DMS53 treated with DMSO at 0.1 percent for 48 hours (cell line): ENCODE data around the gene RFPL1.
"Not testable (repeated sequence)": the region's sequence is repeated elsewhere in the genome, so short reads cannot be mapped to it uniquely, and the experiment has no call there.

Source experiments
- DNase-seq: peaks from one replicate; lab custom pipeline; 2025; ENCODE audit not compliant: unreplicated experiment; lab: John Stamatoyannopoulos, UW

RFPL1 gene

DNA sequence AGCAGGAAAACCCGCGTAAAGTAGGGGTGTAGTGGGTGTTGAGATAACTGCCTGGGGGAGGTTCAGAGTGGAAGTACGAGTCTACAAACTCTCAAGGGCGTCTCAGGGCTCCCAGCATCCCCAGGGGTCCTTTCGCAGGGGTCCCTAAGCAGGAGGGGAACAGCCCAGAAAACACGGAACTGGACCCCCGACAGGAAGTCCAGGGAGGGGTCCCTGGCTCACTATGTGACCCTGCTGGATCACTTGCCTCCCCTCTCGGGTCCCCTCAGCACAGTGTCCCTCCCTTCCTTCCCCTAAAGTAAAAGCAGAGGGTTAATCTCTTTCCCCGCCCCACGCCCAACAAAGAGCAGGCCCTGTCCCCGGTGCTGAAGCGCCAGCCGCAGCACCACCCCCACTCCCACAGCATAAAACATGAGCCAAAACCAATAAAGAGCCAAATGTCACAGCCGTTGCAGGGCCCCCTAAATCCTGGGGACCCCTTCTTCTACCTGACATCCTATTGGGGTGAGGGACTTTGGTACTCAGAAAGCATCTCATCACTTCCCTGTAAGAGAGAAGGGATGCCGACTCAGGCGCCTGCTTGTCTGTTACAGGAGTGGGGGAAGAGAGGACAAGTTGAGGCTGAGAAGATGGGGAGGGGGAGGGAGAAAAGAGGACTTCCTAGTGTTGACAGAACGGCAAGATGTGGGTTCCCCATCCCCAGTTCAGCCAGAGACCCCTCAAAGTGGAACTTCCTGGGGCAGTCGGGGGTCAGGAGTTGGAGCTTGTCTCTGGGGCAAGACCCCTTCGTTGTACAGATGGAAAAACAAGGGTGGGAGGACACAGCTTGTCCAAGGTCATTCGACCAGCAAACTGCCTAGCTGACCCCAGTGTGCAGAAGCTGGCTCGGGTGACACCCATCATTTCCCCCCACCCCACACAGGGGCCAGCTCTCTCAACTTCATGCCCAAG is 40.2 kb downstream of the RFPL1 start:
- no peak for DNase-seq

GRCh38 chr22:29479417-29480261 is 41.3 kb downstream of the RFPL1 start, which contains the start of gene NEFH:
Gene NEFH (plus strand): TSS chr22:29480218. CDS start chr22:29480263, 45 bp downstream.
- no peak for DNase-seq

- no peak for DNase-seq
These were observed 41.8 kb downstream of the RFPL1 start for GRCh38 chr22:29480262-29480511.

DNA sequence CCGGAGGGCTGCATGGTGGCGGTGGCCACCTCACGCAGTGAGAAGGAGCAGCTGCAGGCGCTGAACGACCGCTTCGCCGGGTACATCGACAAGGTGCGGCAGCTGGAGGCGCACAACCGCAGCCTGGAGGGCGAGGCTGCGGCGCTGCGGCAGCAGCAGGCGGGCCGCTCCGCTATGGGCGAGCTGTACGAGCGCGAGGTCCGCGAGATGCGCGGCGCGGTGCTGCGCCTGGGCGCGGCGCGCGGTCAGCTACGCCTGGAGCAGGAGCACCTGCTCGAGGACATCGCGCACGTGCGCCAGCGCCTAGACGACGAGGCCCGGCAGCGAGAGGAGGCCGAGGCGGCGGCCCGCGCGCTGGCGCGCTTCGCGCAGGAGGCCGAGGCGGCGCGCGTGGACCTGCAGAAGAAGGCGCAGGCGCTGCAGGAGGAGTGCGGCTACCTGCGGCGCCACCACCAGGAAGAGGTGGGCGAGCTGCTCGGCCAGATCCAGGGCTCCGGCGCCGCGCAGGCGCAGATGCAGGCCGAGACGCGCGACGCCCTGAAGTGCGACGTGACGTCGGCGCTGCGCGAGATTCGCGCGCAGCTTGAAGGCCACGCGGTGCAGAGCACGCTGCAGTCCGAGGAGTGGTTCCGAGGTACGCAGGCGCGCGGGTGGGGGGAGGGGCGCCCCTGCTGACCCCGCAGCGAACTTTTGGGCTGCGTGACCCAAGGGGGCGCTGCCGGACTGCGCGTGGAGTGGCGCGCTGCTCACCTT is 42.3 kb downstream of the RFPL1 start:
- DNase-seq, result no peak

GRCh38 chr22:29481265-29482000 is 43.0 kb downstream of the RFPL1 start:
- no peak for DNase-seq

- DNase-seq, result no peak
These were observed 43.9 kb downstream of the RFPL1 start for GRCh38 chr22:29482253-29482652.

- DNase-seq, result no peak
These were observed 44.3 kb downstream of the RFPL1 start for GRCh38 chr22:29482726-29483125.

GRCh38 chr22:29483254-29483653 is 44.9 kb downstream of the RFPL1 start:
- DNase-seq, result no peak

GRCh38 chr22:29484642-29485041 is 46.3 kb downstream of the RFPL1 start:
- no peak for DNase-seq

GRCh38 chr22:29485448-29485847 is 47.1 kb downstream of the RFPL1 start:
- DNase-seq, result no peak

GRCh38 chr22:29487426-29487986 is 49.1 kb downstream of the RFPL1 start:
- DNase-seq, result no peak

DNA sequence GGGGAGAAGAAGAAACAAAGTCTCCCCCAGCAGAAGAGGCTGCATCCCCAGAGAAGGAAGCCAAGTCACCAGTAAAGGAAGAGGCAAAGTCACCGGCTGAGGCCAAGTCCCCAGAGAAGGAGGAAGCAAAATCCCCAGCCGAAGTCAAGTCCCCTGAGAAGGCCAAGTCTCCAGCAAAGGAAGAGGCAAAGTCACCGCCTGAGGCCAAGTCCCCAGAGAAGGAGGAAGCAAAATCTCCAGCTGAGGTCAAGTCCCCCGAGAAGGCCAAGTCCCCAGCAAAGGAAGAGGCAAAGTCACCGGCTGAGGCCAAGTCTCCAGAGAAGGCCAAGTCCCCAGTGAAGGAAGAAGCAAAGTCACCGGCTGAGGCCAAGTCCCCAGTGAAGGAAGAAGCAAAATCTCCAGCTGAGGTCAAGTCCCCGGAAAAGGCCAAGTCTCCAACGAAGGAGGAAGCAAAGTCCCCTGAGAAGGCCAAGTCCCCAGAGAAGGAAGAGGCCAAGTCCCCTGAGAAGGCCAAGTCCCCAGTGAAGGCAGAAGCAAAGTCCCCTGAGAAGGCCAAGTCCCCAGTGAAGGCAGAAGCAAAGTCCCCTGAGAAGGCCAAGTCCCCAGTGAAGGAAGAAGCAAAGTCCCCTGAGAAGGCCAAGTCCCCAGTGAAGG is 50.9 kb downstream of the RFPL1 start:
- DNase-seq, result not testable (repeated sequence)

DNA sequence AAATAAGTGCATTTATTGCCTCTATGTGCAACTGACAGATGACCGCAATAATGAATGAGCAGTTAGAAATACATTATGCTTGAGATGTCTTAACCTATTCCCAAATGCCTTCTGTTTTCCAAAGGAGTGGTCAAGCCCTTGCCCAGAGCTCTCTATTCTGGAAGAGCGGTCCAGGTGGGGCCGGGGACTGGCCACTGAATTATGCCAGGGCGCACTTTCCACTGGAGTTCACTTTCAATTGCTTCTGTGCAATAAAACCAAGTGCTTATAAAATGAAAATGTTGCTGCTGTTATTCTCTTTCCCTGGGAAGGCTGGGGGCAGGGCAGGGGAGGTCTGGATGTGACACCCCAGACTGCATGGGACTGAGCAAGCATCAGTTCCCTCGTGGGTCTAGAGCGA is 52.6 kb downstream of the RFPL1 start:
- no peak for DNase-seq
